GM21786 (cell line): Measurements from ENCODE around the gene HS2ST1.
"Not testable (repeated sequence)": the region's sequence is repeated elsewhere in the genome, so short reads cannot be mapped to it uniquely, and the experiment has no call there.

Source experiments
- ATAC-seq: cut with Tn5 transposase; IDR thresholded peaks from one replicate; pipeline ENCODE4 v1.9.1; 2021; ENCODE audit not compliant: unreplicated experiment

HS2ST1 gene

GRCh38 chr1:86924324-86924960 lies 10.0 kb downstream of the HS2ST1 start:
- ATAC-seq, result no peak

DNA sequence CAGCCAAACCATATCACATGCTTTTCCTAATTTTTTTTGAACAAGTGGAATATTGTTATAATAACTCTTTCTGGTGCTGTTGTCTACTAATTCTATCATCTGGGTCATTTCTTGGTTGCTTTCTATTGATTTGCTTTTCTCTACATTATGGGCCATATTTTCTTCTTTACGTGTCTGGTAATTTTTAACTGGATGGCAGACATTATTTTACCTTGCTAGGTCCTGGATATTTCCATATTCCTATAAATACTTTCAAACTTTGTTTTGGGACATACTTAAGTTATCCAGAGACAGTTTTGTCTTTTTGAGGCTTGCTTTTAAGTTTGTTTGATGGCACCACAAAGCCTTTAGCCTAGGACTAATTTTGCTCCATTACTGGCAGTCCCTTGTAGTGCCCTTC lies 11.3 kb downstream of the HS2ST1 start:
- no peak for ATAC-seq

GRCh38 chr1:86926883-86927282 lies 12.4 kb downstream of the HS2ST1 start:
- no peak for ATAC-seq

DNA sequence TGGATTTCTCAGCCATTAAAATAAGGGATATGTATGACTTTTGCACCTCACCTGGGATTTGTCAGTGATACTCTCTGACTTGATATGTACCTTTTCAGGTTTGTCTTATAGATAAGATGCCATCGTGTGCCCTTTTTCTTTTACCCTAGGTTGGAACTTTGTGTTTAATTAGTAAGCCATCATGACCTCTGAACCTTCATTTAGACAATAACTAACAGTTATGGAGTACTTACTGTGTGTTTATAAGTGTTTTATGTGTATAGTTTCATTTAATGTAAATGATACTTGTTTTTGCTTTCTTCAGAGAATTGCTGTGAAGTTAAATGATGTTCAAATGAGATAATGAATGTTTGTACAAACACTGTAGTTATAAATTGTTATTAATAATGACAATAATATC lies 14.4 kb downstream of the HS2ST1 start:
- no peak for ATAC-seq

- no peak for ATAC-seq
Measured at GRCh38 chr1:86933051-86933450, 18.6 kb downstream of the HS2ST1 start.

- ATAC-seq, result no peak
Measured at GRCh38 chr1:86933562-86934377, 19.3 kb downstream of the HS2ST1 start.

DNA sequence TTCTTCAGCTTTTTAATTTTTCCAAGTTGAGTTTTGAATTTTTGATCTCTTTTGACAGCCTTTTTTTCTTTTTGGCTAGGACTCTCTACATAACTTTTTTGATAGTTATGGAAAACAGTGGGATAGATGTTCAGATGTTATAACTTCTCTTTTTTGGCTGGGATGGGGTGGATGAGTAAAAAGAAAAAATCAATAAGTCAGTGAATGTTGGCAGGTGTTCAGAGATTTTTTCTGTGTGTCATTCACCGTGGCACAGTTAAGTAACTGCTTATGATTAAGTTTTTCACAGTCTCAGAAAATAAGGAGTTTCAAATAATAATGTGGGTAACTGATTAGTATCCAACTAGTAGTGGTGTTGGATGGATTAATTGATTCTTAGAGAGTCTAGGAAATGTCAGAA lies 24.0 kb downstream of the HS2ST1 start:
- no peak for ATAC-seq

DNA sequence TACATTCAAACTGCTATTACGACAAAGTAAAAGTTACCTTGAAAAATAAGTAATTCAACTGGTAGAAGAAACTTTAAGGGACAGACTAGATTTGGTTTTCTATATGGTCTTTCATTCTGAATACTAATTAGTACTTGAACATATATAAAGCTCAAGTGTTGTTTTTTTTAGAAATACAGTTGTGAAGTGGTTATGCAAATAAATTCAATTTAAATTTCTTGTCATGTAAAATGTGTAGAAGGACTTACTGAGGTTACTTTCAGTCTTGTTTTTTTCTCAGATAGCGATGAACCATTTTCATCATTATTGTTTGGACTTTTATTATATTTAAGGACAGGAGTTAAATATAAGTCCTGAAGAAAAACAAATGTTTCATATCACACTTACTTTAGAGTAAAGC lies 24.4 kb downstream of the HS2ST1 start:
- ATAC-seq, result no peak

- ATAC-seq, result no peak
Measured at GRCh38 chr1:86939406-86939805, 25.0 kb downstream of the HS2ST1 start.

DNA sequence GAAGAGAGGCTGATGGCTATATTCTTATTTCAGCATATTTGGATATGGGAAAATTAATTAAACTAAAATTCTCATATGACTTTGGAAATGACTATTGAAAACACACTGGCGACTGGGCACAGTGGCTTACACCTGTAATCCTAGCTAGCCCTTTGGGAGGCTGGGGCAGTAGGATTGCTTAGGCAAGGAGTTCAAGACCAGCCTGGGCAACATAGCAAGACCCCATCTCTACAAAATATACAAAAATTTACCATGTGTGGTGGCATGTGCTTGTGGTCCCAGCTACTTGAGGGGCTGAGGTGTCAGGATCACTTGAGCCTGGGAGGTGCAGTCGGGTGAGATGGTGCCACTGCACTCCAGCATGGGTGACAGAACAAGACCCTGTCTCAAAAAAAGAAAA lies 26.2 kb downstream of the HS2ST1 start:
- no peak for ATAC-seq

GRCh38 chr1:86942042-86942441 lies 27.6 kb downstream of the HS2ST1 start:
- no peak for ATAC-seq

DNA sequence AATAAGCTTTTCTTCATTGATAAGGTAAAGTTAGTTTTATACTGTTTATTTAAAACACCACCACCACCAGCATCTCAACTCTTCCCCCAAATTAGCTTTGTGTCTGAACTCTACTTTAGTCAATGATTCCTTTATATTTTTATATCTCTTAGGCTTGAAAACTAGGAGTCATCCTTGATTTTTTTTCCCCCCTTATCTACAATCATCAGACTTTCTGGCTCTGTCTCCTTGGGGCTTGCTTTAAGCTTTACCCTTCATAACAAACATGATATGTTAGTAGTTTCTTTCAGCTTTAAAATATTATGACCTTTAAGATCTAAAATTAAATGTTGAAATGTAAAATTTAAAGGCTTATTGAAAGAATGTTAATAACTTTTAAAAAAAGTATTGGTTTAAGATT lies 28.3 kb downstream of the HS2ST1 start:
- ATAC-seq, result no peak

DNA sequence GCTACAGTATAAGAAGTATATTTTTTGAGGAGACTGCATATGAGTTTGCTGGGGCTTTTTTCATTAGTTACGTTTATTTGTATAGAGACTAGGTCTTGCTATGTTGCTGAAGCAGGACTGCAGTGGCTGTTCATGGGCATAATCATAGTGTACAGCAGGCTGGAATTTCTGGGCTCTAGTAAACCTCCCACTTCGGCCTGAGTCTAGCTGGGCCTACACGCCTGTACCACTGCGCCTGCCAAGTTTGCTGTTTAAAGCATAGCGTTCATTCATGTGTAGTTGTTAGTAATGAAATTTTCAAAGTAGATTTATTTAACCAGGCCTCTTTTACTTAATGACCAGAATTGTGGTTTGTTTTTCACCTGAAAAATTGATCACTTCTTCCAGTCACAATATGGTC lies 33.8 kb downstream of the HS2ST1 start:
- ATAC-seq, result no peak

- ATAC-seq, result no peak
Measured at GRCh38 chr1:86950712-86951419, 36.4 kb downstream of the HS2ST1 start.

DNA sequence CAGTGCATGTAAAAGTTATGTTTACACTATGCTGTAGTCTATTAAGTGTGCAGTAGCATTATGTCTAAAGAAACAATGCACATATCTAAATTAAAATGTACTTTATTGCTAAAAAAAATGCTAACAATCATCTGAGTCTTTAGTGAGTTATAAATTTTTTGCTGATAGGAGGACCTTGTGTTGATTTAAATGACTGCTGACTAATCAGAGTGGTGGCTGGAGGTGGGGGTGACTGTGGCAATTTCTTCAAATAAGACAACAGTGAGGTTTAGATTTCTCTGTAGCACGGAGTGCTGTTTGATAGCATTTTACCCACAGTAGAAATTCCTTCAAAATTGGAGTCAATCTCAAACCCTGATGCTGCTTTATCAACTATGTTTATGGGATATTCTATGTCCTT lies 37.0 kb downstream of the HS2ST1 start:
- ATAC-seq, result no peak

DNA sequence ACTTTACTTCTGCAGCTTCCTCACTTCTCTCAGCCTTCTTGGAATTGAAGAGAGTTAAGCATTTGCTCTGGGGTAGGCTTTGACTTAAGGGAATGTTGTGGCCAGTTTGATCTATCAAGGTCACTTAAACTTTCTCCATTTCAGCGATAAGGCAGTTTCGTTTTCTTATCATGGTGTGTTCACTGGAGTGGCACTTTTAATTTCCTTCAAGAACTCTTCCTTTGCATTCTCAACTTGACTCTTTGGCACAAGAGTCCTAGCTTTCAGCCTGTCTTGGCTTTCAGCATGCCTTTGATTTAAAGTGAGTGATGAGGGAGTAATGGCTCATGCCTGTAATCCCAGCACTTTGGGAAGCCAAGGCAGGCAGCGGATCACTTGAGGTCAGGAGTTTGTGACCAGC lies 38.7 kb downstream of the HS2ST1 start:
- ATAC-seq, result no peak

GRCh38 chr1:86955678-86956077 lies 41.2 kb downstream of the HS2ST1 start:
- ATAC-seq, result no peak

GRCh38 chr1:86956221-86956620 lies 41.8 kb downstream of the HS2ST1 start:
- no peak for ATAC-seq

DNA sequence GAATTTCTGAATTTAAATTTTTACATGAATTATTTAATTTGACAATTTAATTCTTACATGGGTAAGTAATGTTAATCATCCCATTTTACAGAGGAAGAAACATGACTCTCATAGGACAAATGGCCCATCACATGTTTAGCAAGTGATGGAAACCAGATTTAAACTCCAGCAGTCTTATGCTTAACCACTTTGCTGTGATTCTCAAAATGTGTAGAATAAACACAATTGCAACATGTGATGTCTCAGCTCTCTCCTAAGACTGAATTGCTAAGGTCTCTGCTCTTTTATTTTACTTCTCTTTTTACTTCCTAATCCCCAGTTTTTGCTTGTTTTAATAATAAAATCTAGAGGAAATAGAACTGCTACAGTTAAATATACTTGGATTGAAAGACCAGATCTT lies 42.8 kb downstream of the HS2ST1 start:
- ATAC-seq, result no peak

- no peak for ATAC-seq
Measured at GRCh38 chr1:86960548-86960947, 46.1 kb downstream of the HS2ST1 start.

GRCh38 chr1:86963841-86964240 lies 49.4 kb downstream of the HS2ST1 start:
- not testable (repeated sequence) for ATAC-seq
